Left ventricle myocardium inferior (tissue), 1 donor: ENCODE results near the gene SEC31A. TPM values are rescaled to one million over a fixed set of nuclear protein-coding genes. Genes with fewer than 3 reads are reported as not detected.

ENCODE experiments used
- DNase-seq: peaks from one replicate; pipeline ENCODE4 v3.0.0-alpha.2; 2020
- H3K27ac ChIP-seq: fragments of 200-600 bp; replicated peaks from 2 replicates; pipeline ENCODE4 v1.8.0; 2021
- H3K27me3 ChIP-seq: fragments of 200-600 bp; 2 replicates; pipeline ENCODE4 v1.8.0; 2021; ENCODE audit warnings: low read depth
- H3K36me3 ChIP-seq: fragments of 200-600 bp; 2 replicates; pipeline ENCODE4 v1.8.0; 2021
- H3K4me1 ChIP-seq: fragments of 200-600 bp; 2 replicates; pipeline ENCODE4 v1.8.0; 2021
- H3K4me3 ChIP-seq: fragments of 200-600 bp; 2 replicates; pipeline ENCODE4 v1.8.0; 2021; ENCODE audit warnings: mild to moderate bottlenecking, moderate library complexity
- H3K9me3 ChIP-seq: fragments of 200-600 bp; replicated peaks from 2 replicates; pipeline ENCODE4 v1.8.0; 2021
- CTCF ChIP-seq: fragments of 200-600 bp; IDR thresholded peaks from 2 replicates; pipeline ENCODE4 v1.8.0; 2021; ENCODE audit warnings: antibody characterized with exemption, mild to moderate bottlenecking, borderline replicate concordance
- intact Hi-C: fragments of 100-400 bp; cut with micrococcal nuclease; formaldehyde crosslinking; loops from one replicate; pipeline ENCODE4 v1.11.0; 2022
- total RNA-seq: library from RNA; stranded (reverse); fragmentation: NEBNext Ultra II Directional; extraction: Animal tissue kit (Norgen Biotek cat#: 25700); gene quantifications from one replicate; pipeline ENCODE4 v1.2.1, GENCODE V29; 2021
- donor health status: DM: no; HTN: yes; CAD: no; lungs with severe emphysema.

Gene SEC31A
- total RNA-seq, 1 donor from 2014 or later = 115 TPM

- no peak for DNase-seq
- peaks cover 19% of the 10 kb centered on the region for H3K27me3 ChIP-seq
- TF ChIP-seq CTCF = no peak
- H3K4me3 ChIP-seq = no peak overlapping the region
- no peaks in the 10 kb centered on the region for H3K36me3 ChIP-seq
- H3K27ac ChIP-seq = no peak overlapping the region
- H3K4me1 ChIP-seq = peaks cover 24% of the 10 kb centered on the region
- intact Hi-C loops = no loop called here
- no peaks in the 10 kb centered on the region for H3K9me3 ChIP-seq
Measured at GRCh38 chr4:82786828-82787227, 104.1 kb downstream of the SEC31A start.

- H3K27ac ChIP-seq = no peak overlapping the region
Measured at GRCh38 chr4:82785611-82786400, 105.1 kb downstream of the SEC31A start.

GRCh38 chr4:82784681-82785610 lies 106.0 kb downstream of the SEC31A start:
- Histone ChIP-seq H3K36me3 (no peaks in the 10 kb centered on the region), H3K27me3 (peaks cover 19% of the 10 kb centered on the region), H3K27ac (no peak overlapping the region), H3K4me3 (no peak overlapping the region), H3K4me1 (peaks cover 40% of the 10 kb centered on the region), H3K9me3 (no peaks in the 10 kb centered on the region)
- DNase-seq = no peak
- TF ChIP-seq CTCF = no peak
- intact Hi-C loops = no loop called here

More at GRCh38 chr4:82785611-82786400, 105.1 kb downstream of the SEC31A start:
- Histone ChIP-seq H3K27me3 (peaks cover 19% of the 10 kb centered on the region), H3K4me1 (peaks cover 34% of the 10 kb centered on the region), H3K36me3 (no peaks in the 10 kb centered on the region), H3K4me3 (no peak overlapping the region), H3K9me3 (no peaks in the 10 kb centered on the region)
- TF ChIP-seq CTCF = no peak
- intact Hi-C loops = no loop called here
- DNase-seq = no peak

- intact Hi-C loops = no loop called here
- H3K27me3 ChIP-seq = peaks cover 13% of the 10 kb centered on the region
- TF ChIP-seq CTCF = no peak
- no peaks in the 10 kb centered on the region for H3K36me3 ChIP-seq
- H3K4me3 ChIP-seq = no peak overlapping the region
- peaks cover 34% of the 10 kb centered on the region for H3K4me1 ChIP-seq
- no peak for DNase-seq
- no peaks in the 10 kb centered on the region for H3K9me3 ChIP-seq
- no peak overlapping the region for H3K27ac ChIP-seq
Measured at GRCh38 chr4:82782626-82783345, 108.2 kb downstream of the SEC31A start.

- H3K4me1 ChIP-seq = peaks cover 29% of the 10 kb centered on the region
- H3K9me3 ChIP-seq = no peaks in the 10 kb centered on the region
- no peak overlapping the region for H3K4me3 ChIP-seq
- no peaks in the 10 kb centered on the region for H3K27me3 ChIP-seq
- H3K27ac ChIP-seq = peak overlapping the region; percentile 1
- intact Hi-C loops = no loop called here
- TF ChIP-seq CTCF = no peak
- peak; percentile 82 for DNase-seq
- no peaks in the 10 kb centered on the region for H3K36me3 ChIP-seq
Measured at GRCh38 chr4:82780752-82781231, 110.2 kb downstream of the SEC31A start.
